Activated CD4-positive, alpha-beta T cell treated with anti-CD3 and anti-CD28 coated beads for 36 hours (primary cell): ENCODE measurements around the gene RAPGEF2. TPM values are rescaled to one million over a fixed set of nuclear protein-coding genes. Genes with fewer than 3 reads are reported as not detected.

Experiments used
- ATAC-seq: fragments of 200-7000 bp; cut with Tn5 transposase; one replicate; pipeline ENCODE4 v1.10.0; 2021; ENCODE audit warnings: mild to moderate bottlenecking, moderate library complexity
- CTCF ChIA-PET: fragments of 350-600 bp; sonication (Branson Sonifier 250); formaldehyde crosslinking; loops from one replicate; lab custom pipeline; 2021; ENCODE audit warnings: antibody characterized with exemption; lab: Charles Lee
- POLR2A ChIA-PET: fragments of 350-600 bp; sonication (Branson Sonifier 250); formaldehyde crosslinking; loops from one replicate; lab custom pipeline; 2021; ENCODE audit warnings: antibody characterized with exemption, inconsistent platforms; lab: Charles Lee
- DNase-seq: peaks from one replicate; pipeline ENCODE4 v3.0.0-alpha.2; 2020
- H3K27ac Mint-ChIP-seq: one replicate; pipeline ENCODE4 v1.8.0; 2021; ENCODE audit warnings: mixed read lengths
- H3K27me3 Mint-ChIP-seq: one replicate; pipeline ENCODE4 v1.8.0; 2021; ENCODE audit warnings: mixed read lengths
- H3K36me3 Mint-ChIP-seq: one replicate; pipeline ENCODE4 v1.8.0; 2021; ENCODE audit warnings: low read depth, mixed read lengths
- H3K4me1 Mint-ChIP-seq: one replicate; pipeline ENCODE4 v1.8.0; 2021; ENCODE audit warnings: mixed read lengths
- H3K4me3 Mint-ChIP-seq: one replicate; pipeline ENCODE4 v1.8.0; 2021; ENCODE audit warnings: mild to moderate bottlenecking, moderate library complexity, mixed read lengths
- H3K9me3 Mint-ChIP-seq: one replicate; pipeline ENCODE4 v1.8.0; 2021; ENCODE audit warnings: low read depth, mixed read lengths
- intact Hi-C, 2 experiments: fragments of 100-400 bp; cut with DNase I in 1 of 2; cut with micrococcal nuclease in 1 of 2; formaldehyde crosslinking; loops; one replicate each; pipeline versions ENCODE4 v1.14.2 to v1.15.1; 2022 to 2024; cut with DNase I, micrococcal nuclease
- total RNA-seq, 2 experiments: library from RNA; stranded (reverse); gene quantifications; one replicate each; pipeline ENCODE4 v1.2.3, GENCODE V29; 2021

Gene RAPGEF2
- total RNA-seq, 2 experiments from 2014 or later = 18.5 to 20.2 TPM

DNA sequence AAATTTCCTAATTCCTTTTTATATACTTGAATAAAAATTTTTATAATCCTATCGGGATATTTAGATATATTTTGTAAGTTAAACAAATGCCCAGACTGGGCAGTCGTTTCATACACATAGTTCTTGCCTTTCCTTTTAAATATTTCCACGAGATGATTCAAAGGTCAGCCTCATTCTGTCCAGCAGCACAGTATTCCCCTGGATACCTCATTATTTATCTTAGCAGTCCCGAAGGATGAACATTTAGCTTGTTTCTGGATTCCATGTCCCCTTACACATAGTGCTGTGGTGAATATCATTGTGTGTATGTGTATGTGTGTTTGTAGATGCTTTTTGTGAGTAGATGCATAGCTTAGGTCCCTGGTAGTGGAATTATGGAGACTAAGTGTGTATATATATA, 38.3 kb downstream of the RAPGEF2 start:
- H3K4me1 Mint-ChIP-seq = peaks cover 19% of the 10 kb centered on the region
- POLR2A ChIA-PET = no interaction called here
- no peak overlapping the region for H3K27ac Mint-ChIP-seq
- intact Hi-C loops = no loop called here
- ATAC-seq (no peak), DNase-seq (no peak)
- no peaks in the 10 kb centered on the region for H3K36me3 Mint-ChIP-seq
- CTCF ChIA-PET = no interaction called here
- no peak overlapping the region for H3K4me3 Mint-ChIP-seq
- no peaks in the 10 kb centered on the region for H3K9me3 Mint-ChIP-seq
- no peaks in the 10 kb centered on the region for H3K27me3 Mint-ChIP-seq

DNA sequence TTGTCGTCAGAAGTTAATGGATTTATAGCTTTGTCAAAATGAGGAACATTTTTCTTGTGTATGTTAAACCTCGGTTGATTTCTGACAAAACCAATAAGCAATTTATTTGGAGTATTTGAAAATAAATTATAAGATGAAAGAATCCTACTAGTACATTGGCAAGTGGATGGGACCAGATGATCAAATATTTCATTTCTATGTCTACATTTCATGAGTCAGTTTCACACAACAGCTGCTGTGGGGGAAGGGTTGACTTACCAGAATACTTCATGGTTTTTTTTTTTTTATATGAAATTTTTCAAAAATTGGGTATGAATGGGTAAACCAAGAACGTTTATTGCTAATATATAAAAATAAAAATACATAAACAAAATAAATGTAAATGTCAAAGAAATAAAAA, 39.4 kb downstream of the RAPGEF2 start:
- peaks cover 21% of the 10 kb centered on the region for H3K4me1 Mint-ChIP-seq
- intact Hi-C loops = no loop called here
- CTCF ChIA-PET = no interaction called here
- POLR2A ChIA-PET = no interaction called here
- DNase-seq (peak; percentile 24), ATAC-seq (no peak)
- H3K27ac Mint-ChIP-seq = no peak overlapping the region
- H3K4me3 Mint-ChIP-seq = no peak overlapping the region
- no peaks in the 10 kb centered on the region for H3K36me3 Mint-ChIP-seq
- H3K27me3 Mint-ChIP-seq = no peaks in the 10 kb centered on the region
- H3K9me3 Mint-ChIP-seq = no peaks in the 10 kb centered on the region

DNA sequence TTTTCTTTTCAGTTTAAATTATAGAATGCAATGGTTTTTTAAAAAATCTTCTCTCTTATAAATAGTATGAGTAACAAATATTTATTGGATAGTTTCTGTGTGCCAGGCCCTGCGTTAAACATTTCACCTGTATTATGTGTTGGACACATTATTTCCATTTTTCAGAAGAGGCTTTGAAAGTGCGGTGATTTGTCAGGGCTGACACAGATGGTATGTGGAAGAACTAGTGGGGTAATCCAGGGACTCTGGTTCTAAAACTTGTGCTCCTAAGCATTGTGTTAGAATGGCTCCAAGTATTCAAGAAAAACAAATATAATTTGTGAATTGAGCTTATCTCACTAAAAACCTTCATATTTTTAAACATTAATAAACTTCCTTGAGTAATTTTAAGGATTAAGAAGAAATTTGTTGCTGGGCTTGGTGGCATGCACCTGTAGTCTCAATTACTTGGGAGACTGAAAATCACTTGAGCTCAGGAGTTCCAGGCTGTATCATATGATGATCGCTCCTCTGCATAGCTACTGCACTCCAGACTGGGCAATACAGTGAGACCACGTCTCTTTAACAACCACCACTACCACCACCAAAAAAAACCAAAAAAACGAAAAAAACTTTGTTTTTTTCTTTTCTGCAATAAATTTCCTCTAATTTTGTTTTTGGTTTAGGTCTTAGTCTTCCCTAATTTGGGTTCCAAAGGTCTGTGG, 40.0 kb downstream of the RAPGEF2 start:
- ChIA-PET POLR2A (no interaction called here), CTCF (interaction anchor here (0.5 kb wide), 1 partner anchor 95 kb away, joined by 3 read pairs; no protein-coding TSS in a partner anchor)
- no peak for DNase-seq
- H3K27me3 Mint-ChIP-seq = no peaks in the 10 kb centered on the region
- no peak overlapping the region for H3K27ac Mint-ChIP-seq
- peaks cover 21% of the 10 kb centered on the region for H3K4me1 Mint-ChIP-seq
- H3K9me3 Mint-ChIP-seq = no peaks in the 10 kb centered on the region
- intact Hi-C loops = no loop called here
- no peaks in the 10 kb centered on the region for H3K36me3 Mint-ChIP-seq
- ATAC-seq = no peak
- no peak overlapping the region for H3K4me3 Mint-ChIP-seq

DNA sequence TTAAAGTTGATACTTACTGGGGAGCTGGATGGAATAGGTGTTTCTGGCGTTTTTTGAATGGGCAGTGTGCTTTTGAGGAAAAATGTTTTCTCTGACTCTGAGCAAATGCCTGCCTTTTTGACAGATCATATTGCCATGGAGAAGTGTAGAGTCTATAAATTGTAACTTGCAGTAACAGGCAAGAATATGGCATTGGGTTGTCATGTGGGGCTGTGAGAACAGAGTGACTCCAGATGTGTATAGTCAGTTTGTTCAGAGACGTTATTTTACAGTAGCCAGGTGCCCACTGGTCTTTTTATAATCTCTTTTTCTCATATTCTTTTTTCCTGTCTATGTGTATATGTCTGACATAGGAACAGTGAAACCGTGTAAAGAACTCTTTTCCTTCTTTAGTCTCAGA, 40.8 kb downstream of the RAPGEF2 start:
- ChIA-PET POLR2A (no interaction called here), CTCF (interaction anchor here (0.5 kb wide), 1 partner anchor 94 kb away, joined by 3 read pairs; no protein-coding TSS in a partner anchor)
- Mint-ChIP-seq H3K4me1 (peaks cover 16% of the 10 kb centered on the region), H3K27ac (no peak overlapping the region), H3K4me3 (no peak overlapping the region), H3K9me3 (no peaks in the 10 kb centered on the region), H3K36me3 (no peaks in the 10 kb centered on the region), H3K27me3 (no peaks in the 10 kb centered on the region)
- DNase-seq (no peak), ATAC-seq (no peak)
- intact Hi-C loops = no loop called here

DNA sequence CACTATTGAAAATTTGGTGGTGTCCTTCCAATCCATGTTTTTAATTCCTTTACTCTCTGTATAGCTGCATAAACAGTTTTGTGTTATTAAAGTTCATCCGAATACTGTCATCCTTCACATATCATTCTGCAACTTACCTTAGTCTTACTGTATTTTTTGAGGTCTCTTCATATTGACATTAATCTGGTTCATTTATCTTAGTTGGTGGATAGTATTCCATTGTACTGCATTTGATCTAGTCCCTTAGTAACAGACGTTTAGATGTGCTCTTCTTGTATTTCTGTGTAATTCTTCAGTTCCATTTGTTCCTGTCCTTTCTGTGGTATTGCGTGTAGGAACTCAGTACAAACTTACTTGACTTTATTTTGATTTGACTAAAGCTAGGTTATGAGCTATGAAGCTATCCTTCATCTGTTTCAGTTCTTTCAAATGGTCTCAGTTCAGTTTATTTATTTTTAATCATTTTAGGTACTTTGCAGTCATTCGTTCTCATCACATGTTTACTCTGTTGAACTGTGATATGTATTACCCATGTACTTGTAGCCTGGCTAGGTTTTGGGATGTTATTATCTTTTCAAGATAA, 41.3 kb downstream of the RAPGEF2 start:
- DNase-seq (no peak), ATAC-seq (no peak)
- intact Hi-C loops = no loop called here
- Mint-ChIP-seq H3K36me3 (no peaks in the 10 kb centered on the region), H3K27ac (no peak overlapping the region), H3K9me3 (no peaks in the 10 kb centered on the region), H3K4me1 (peaks cover 10% of the 10 kb centered on the region), H3K4me3 (no peak overlapping the region), H3K27me3 (no peaks in the 10 kb centered on the region)
- ChIA-PET CTCF (no interaction called here), POLR2A (interaction anchor here (0.7 kb wide), 1 partner anchor 269 kb away, joined by 7 read pairs; no protein-coding TSS in a partner anchor)

DNA sequence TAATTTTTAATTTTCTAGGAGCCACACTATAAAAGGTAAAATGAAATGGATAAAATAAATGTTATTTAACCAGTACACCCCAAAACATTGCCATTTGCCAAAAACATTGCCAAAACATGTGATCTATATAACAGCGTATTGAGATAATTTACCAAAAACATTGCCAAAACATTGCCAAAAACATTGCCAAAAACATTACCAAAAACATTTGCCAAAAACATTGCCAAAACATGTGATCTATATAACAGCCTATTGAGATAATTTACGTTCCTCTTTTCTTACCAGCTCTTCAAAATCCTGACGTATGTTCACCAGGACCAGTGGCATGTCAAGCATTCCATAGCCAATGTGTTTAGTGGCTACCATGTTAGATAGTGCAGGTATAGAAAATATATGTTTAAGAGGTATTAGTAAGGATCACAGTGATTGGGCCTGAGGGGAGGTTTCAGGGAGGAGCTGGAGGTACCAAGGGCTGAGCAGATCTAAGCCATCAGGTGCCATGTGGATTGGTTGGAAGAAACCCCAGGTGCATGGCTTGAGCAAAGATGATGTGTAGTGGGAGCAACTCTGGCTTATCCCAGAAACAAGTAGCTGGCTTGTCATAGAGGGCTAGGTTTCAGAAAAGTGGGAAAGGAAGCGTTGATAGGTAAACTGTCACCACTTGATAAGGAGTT, 42.6 kb downstream of the RAPGEF2 start:
- ChIA-PET POLR2A (no interaction called here), CTCF (no interaction called here)
- Mint-ChIP-seq H3K4me1 (peaks cover 8% of the 10 kb centered on the region), H3K27me3 (no peaks in the 10 kb centered on the region), H3K27ac (no peak overlapping the region), H3K4me3 (no peak overlapping the region), H3K9me3 (no peaks in the 10 kb centered on the region), H3K36me3 (no peaks in the 10 kb centered on the region)
- ATAC-seq (no peak), DNase-seq (no peak)
- intact Hi-C loops = no loop called here

DNA sequence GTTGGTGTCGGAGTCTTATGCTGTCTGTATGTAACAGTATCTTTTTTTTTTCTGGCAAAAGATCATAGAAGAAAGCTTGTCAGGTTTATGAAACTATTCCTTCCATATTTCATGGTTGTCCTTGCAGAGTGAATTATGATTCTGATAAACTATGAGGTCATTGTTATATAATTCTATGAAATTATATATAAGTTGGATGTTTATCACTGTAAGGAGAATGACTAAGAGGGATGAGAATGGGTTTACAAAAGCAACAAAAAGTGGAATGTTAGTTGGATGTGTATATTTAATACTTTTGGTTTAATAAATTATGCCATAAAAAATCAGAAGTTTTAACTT, 43.1 kb downstream of the RAPGEF2 start:
- H3K9me3 Mint-ChIP-seq = no peaks in the 10 kb centered on the region
- no peak overlapping the region for H3K4me3 Mint-ChIP-seq
- ChIA-PET POLR2A (no interaction called here), CTCF (no interaction called here)
- DNase-seq (no peak), ATAC-seq (no peak)
- intact Hi-C loops = no loop called here
- H3K27ac Mint-ChIP-seq = no peak overlapping the region
- H3K36me3 Mint-ChIP-seq = no peaks in the 10 kb centered on the region
- H3K4me1 Mint-ChIP-seq = peaks cover 12% of the 10 kb centered on the region
- no peaks in the 10 kb centered on the region for H3K27me3 Mint-ChIP-seq

DNA sequence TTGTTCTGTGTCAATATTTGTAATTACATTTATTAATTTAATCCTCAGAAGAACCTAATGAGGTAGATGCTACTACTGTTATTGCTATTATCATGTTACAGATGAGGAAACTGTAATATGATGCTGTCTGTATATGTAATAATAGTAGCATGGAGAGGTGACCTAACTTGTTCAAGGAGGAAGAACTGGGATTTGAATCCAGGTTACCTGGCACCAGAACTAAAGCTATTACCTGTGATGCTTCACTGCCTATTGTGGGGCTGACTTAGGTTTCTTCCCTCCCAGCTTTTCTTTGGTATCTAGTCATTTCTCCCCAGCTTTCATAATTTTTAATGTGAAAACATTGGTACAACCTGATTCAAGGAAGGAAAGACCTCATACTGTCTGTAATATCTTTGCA, 43.6 kb downstream of the RAPGEF2 start:
- peaks cover 14% of the 10 kb centered on the region for H3K4me1 Mint-ChIP-seq
- no peak overlapping the region for H3K27ac Mint-ChIP-seq
- no peak for DNase-seq
- no peak for ATAC-seq
- CTCF ChIA-PET = interaction anchor here (0.8 kb wide), 1 partner anchor 39 kb away, joined by 3 read pairs; no protein-coding TSS in a partner anchor
- no peaks in the 10 kb centered on the region for H3K27me3 Mint-ChIP-seq
- POLR2A ChIA-PET = no interaction called here
- no peak overlapping the region for H3K4me3 Mint-ChIP-seq
- H3K9me3 Mint-ChIP-seq = no peaks in the 10 kb centered on the region
- no peaks in the 10 kb centered on the region for H3K36me3 Mint-ChIP-seq
- intact Hi-C loops = no loop called here

DNA sequence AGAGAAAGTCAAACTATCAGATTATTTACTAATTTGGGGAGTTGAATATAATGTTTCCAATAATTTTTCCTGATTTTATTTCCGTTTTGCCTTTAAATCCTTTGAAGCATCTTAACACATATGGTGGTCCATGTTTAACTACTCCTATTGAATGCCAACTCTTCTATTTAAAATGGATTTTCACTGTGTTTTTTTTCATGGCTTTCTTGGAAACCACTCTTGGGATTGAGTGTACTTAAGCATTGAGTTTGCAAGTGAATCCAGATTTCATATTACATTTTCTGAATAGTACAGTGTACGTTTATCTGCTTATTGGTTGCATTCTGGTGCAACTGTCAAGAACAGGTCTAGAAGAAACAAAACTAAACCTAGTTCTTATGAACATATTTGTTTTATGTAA, 45.6 kb downstream of the RAPGEF2 start:
- Mint-ChIP-seq H3K27ac (no peak overlapping the region), H3K4me1 (peaks cover 13% of the 10 kb centered on the region), H3K27me3 (no peaks in the 10 kb centered on the region), H3K36me3 (no peaks in the 10 kb centered on the region), H3K9me3 (no peaks in the 10 kb centered on the region), H3K4me3 (no peak overlapping the region)
- ChIA-PET POLR2A (no interaction called here), CTCF (no interaction called here)
- intact Hi-C loops = no loop called here
- DNase-seq (no peak), ATAC-seq (no peak)

DNA sequence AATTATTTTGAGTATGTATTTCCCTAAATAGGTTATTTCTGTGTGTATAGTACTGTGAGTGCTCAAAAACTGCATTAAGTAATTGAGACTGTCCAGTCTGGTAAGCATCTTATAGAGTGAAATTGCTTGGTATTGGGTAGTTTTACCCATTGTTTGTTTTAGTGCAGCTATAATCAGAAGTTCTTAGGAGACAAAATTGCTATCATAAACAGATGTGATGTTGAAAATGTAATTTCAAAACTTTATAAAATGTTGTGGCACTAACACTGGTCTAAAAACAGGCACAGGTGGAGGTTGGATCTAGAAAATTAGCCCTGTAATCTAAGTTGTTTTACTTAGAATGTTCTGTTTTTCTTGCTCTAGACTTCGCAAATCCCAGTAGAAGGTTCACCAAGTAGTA, 46.8 kb downstream of the RAPGEF2 start:
- no peak overlapping the region for H3K27ac Mint-ChIP-seq
- no peaks in the 10 kb centered on the region for H3K9me3 Mint-ChIP-seq
- ATAC-seq (no peak), DNase-seq (no peak)
- H3K36me3 Mint-ChIP-seq = no peaks in the 10 kb centered on the region
- intact Hi-C loops = no loop called here
- ChIA-PET CTCF (no interaction called here), POLR2A (no interaction called here)
- no peak overlapping the region for H3K4me3 Mint-ChIP-seq
- no peaks in the 10 kb centered on the region for H3K27me3 Mint-ChIP-seq
- peaks cover 11% of the 10 kb centered on the region for H3K4me1 Mint-ChIP-seq

DNA sequence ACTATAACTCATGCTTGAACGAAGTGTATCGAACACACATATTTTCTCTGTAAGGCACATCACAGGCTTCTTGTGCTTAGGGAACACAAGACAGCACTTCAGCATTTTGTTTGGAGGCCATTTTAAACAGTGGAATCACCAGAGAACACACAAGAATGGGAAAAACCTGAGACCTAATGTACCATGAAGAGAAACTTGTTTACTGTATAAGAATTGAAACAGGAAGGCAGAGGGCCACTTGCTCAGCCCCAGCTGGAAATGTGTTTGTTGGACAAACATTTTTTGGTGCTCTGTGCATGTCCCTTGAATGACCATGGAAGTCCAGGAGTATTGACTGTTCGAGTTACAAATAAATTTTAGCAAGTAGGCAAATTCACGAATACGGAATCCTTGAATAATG, 47.5 kb downstream of the RAPGEF2 start:
- Mint-ChIP-seq H3K27ac (no peak overlapping the region), H3K27me3 (no peaks in the 10 kb centered on the region), H3K4me3 (no peak overlapping the region), H3K4me1 (peaks cover 14% of the 10 kb centered on the region), H3K9me3 (no peaks in the 10 kb centered on the region), H3K36me3 (no peaks in the 10 kb centered on the region)
- intact Hi-C loops = no loop called here
- no peak for DNase-seq
- no peak for ATAC-seq
- POLR2A ChIA-PET = no interaction called here
- CTCF ChIA-PET = interaction anchor here (0.9 kb wide), 1 partner anchor 103 kb away, joined by 3 read pairs; no protein-coding TSS in a partner anchor
